D721Med (cell line): Measurements from ENCODE around the gene TSPAN5.

Experiments
- DNase-seq: peaks from one replicate; pipeline ENCODE4 v3.0.0; 2011; ENCODE audit warnings: low spot score; ENCODE audit not compliant: insufficient read length
- FAIRE-seq: peaks from 2 replicates; lab custom pipeline; 2011; peaks lifted over from hg19 to GRCh38; lab: Jason Lieb, UNC
- CTCF ChIP-seq: IDR thresholded peaks from 2 replicates; pipeline ENCODE4 v1.5.1; 2012; ENCODE audit warnings: mild to moderate bottlenecking, control low read depth; ENCODE audit not compliant: insufficient read depth; ENCODE audit errors: missing control alignments

TSPAN5 gene

GRCh38 chr4:98516042-98516440 is 142.4 kb downstream of the TSPAN5 start:
- TF ChIP-seq CTCF, result no peak
- DNase-seq, result no peak
- no peak for FAIRE-seq

GRCh38 chr4:98515470-98515809 is 143.0 kb downstream of the TSPAN5 start:
- DNase-seq, result no peak
- no peak for TF ChIP-seq CTCF
- no peak for FAIRE-seq

GRCh38 chr4:98514741-98515469 is 143.5 kb downstream of the TSPAN5 start:
- FAIRE-seq (no peak), DNase-seq (no peak)
- TF ChIP-seq CTCF, result no peak

GRCh38 chr4:98512918-98513317 is 145.5 kb downstream of the TSPAN5 start:
- DNase-seq (no peak), FAIRE-seq (no peak)
- no peak for TF ChIP-seq CTCF

- no peak for DNase-seq
- no peak for FAIRE-seq
- no peak for TF ChIP-seq CTCF
These were observed 147.5 kb downstream of the TSPAN5 start for GRCh38 chr4:98510757-98511517.

GRCh38 chr4:98510340-98510739 is 148.1 kb downstream of the TSPAN5 start:
- FAIRE-seq, result no peak
- DNase-seq, result no peak
- no peak for TF ChIP-seq CTCF

GRCh38 chr4:98509721-98510120 is 148.7 kb downstream of the TSPAN5 start:
- TF ChIP-seq CTCF, result no peak
- no peak for FAIRE-seq
- no peak for DNase-seq
